ENCODE data around the gene XPR1. TPM values are rescaled to one million over a fixed set of nuclear protein-coding genes. Genes with fewer than 3 reads are reported as not detected.
"Not testable (repeated sequence)": the region's sequence is repeated elsewhere in the genome, so short reads cannot be mapped to it uniquely, and the experiment has no call there.

Gene XPR1
- total RNA-seq, 1 donor from 2014 or later = 24.7 TPM

DNA sequence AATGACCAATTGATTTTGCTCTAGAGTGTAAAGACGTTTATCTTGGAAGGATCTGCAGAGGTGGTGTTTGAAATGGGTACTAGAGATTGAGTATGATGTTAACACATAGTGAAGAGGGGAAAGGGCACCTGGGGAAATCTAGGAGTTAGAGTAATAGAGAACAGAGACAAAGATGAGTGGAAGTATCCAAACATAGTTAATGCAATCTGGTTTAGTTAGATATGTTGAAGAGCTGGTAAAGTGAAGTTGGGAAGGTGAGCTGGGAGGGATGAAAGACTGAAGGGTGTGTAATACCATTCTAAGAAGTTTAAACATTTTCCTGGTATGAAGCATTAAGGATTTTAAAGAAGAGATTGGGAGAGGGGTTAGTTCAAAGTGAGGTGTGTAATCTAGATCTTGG, 11.0 kb downstream of the XPR1 start:
- Mint-ChIP-seq H3K27me3 (no peaks in the 10 kb centered on the region), H3K36me3 (ENCODE audit: low read depth) (peaks cover 2% of the 10 kb centered on the region), H3K27ac (no peak overlapping the region), H3K4me3 (no peak overlapping the region), H3K9me3 (no peaks in the 10 kb centered on the region), H3K4me1 (peaks cover 10% of the 10 kb centered on the region)
- intact Hi-C loops (cut with micrococcal nuclease) = no loop called here
- DNase-seq = no peak

- intact Hi-C loops (cut with micrococcal nuclease) = no loop called here
- no peak for DNase-seq
- Mint-ChIP-seq H3K27ac (no peak overlapping the region), H3K36me3 (ENCODE audit: low read depth) (peaks cover 2% of the 10 kb centered on the region), H3K9me3 (no peaks in the 10 kb centered on the region), H3K27me3 (no peaks in the 10 kb centered on the region), H3K4me1 (peaks cover 10% of the 10 kb centered on the region), H3K4me3 (no peak overlapping the region)
Measured at GRCh38 chr1:180643693-180644092, 11.9 kb downstream of the XPR1 start.

- H3K9me3 Mint-ChIP-seq = no peaks in the 10 kb centered on the region
- H3K27ac Mint-ChIP-seq = no peak overlapping the region
- no peaks in the 10 kb centered on the region for H3K27me3 Mint-ChIP-seq
- peaks cover 2% of the 10 kb centered on the region for H3K36me3 Mint-ChIP-seq (ENCODE audit: low read depth)
- H3K4me1 Mint-ChIP-seq = peaks cover 10% of the 10 kb centered on the region
- no peak overlapping the region for H3K4me3 Mint-ChIP-seq
- intact Hi-C loops (cut with micrococcal nuclease) = no loop called here
- no peak for DNase-seq
Measured at GRCh38 chr1:180644526-180645192, 12.8 kb downstream of the XPR1 start.

DNA sequence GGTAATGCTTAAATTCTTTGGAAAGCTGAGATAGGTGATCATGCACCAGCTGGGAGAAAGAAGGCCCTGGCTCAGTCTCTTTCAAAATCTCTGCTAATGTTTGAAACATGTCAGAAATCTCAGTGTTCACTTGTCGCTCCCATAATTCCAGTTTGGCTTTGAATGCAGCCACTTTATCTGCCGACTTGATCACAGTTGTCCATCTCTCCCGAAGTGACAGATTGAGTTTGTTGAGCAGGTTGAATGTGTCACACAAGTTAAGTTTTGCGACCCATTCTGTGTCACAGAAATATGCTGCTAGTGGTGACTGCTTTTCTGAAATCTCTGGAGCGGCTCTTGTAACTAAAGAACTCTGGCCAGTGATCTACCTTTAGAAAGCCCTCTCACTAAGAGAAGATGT, 13.4 kb downstream of the XPR1 start:
- H3K27me3 Mint-ChIP-seq; H3K4me3 Mint-ChIP-seq; DNase-seq; H3K9me3 Mint-ChIP-seq; intact Hi-C loops (cut with micrococcal nuclease); H3K27ac Mint-ChIP-seq; H3K4me1 Mint-ChIP-seq; H3K36me3 Mint-ChIP-seq (ENCODE audit: low read depth): not testable (repeated sequence)

DNA sequence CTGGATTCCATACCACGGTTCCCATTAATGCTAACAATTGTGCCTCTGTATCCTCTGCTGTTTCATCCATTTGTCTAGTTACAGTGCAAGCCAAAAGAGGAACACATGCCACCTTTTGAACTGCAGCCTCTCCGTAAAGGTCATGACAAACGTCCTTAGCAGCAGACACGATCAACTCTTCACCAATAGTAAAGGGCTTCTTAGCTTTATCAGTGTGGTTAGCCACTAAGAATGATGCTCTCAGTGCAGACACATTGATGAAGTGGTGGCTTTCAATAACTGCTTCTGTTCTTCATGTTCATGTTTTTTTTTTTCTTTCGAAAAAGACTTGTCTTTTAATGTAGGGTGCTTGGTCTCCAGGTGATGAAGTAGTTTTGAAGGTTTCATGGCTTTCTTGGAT, 14.3 kb downstream of the XPR1 start:
- H3K36me3 Mint-ChIP-seq (ENCODE audit: low read depth) = peaks cover 2% of the 10 kb centered on the region
- peaks cover 10% of the 10 kb centered on the region for H3K4me1 Mint-ChIP-seq
- no peaks in the 10 kb centered on the region for H3K27me3 Mint-ChIP-seq
- no peak overlapping the region for H3K27ac Mint-ChIP-seq
- no peaks in the 10 kb centered on the region for H3K9me3 Mint-ChIP-seq
- intact Hi-C loops (cut with micrococcal nuclease) = no loop called here
- H3K4me3 Mint-ChIP-seq = no peak overlapping the region
- no peak for DNase-seq

GRCh38 chr1:180646547-180646946, 14.7 kb downstream of the XPR1 start:
- DNase-seq = no peak
- H3K9me3 Mint-ChIP-seq = no peaks in the 10 kb centered on the region
- no peak overlapping the region for H3K27ac Mint-ChIP-seq
- no peak overlapping the region for H3K4me3 Mint-ChIP-seq
- H3K4me1 Mint-ChIP-seq = peaks cover 10% of the 10 kb centered on the region
- peaks cover 2% of the 10 kb centered on the region for H3K36me3 Mint-ChIP-seq (ENCODE audit: low read depth)
- intact Hi-C loops (cut with micrococcal nuclease) = no loop called here
- no peaks in the 10 kb centered on the region for H3K27me3 Mint-ChIP-seq

- intact Hi-C loops (cut with micrococcal nuclease) = no loop called here
- no peaks in the 10 kb centered on the region for H3K4me1 Mint-ChIP-seq
- no peak overlapping the region for H3K4me3 Mint-ChIP-seq
- no peak overlapping the region for H3K27ac Mint-ChIP-seq
- DNase-seq = no peak
- H3K27me3 Mint-ChIP-seq = no peaks in the 10 kb centered on the region
- H3K9me3 Mint-ChIP-seq = peaks cover 16% of the 10 kb centered on the region
- H3K36me3 Mint-ChIP-seq (ENCODE audit: low read depth) = peaks cover 4% of the 10 kb centered on the region
Measured at GRCh38 chr1:180652792-180653191, 21.0 kb downstream of the XPR1 start.

GRCh38 chr1:180662709-180663108, 30.9 kb downstream of the XPR1 start:
- intact Hi-C loops (cut with micrococcal nuclease) = no loop called here
- peaks cover 52% of the 10 kb centered on the region for H3K36me3 Mint-ChIP-seq (ENCODE audit: low read depth)
- no peaks in the 10 kb centered on the region for H3K4me1 Mint-ChIP-seq
- H3K27me3 Mint-ChIP-seq = no peaks in the 10 kb centered on the region
- H3K27ac Mint-ChIP-seq = no peak overlapping the region
- peaks cover 33% of the 10 kb centered on the region for H3K9me3 Mint-ChIP-seq
- H3K4me3 Mint-ChIP-seq = no peak overlapping the region
- DNase-seq = no peak

GRCh38 chr1:180670681-180671080, 38.9 kb downstream of the XPR1 start:
- Mint-ChIP-seq H3K27ac (no peak overlapping the region), H3K27me3 (no peaks in the 10 kb centered on the region), H3K9me3 (peaks cover 13% of the 10 kb centered on the region), H3K4me1 (peaks cover 13% of the 10 kb centered on the region), H3K36me3 (ENCODE audit: low read depth) (peaks cover 33% of the 10 kb centered on the region), H3K4me3 (no peak overlapping the region)
- intact Hi-C loops (cut with micrococcal nuclease) = no loop called here
- DNase-seq = no peak

DNA sequence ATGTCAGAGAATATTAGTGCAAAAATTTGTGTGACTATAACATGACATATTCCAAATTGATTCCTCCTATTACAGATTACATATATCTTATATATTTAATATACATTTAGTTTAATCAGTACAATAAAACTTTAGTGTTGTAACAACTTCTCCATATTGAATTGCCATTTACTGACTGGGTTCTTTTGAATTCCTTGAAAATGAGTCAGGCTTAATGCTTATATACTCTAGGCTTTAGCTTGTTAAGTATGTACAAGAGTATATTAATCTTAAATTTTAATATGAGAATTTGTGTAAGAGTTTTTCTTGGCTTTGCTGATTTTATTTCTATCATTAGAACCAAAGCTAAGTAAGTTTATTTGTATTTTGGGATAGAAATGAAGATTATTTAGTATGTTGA, 40.3 kb downstream of the XPR1 start:
- DNase-seq = no peak
- Mint-ChIP-seq H3K4me3 (no peak overlapping the region), H3K27me3 (no peaks in the 10 kb centered on the region), H3K36me3 (ENCODE audit: low read depth) (peaks cover 29% of the 10 kb centered on the region), H3K27ac (no peak overlapping the region), H3K9me3 (peaks cover 11% of the 10 kb centered on the region), H3K4me1 (peaks cover 13% of the 10 kb centered on the region)
- intact Hi-C loops (cut with micrococcal nuclease) = no loop called here

DNA sequence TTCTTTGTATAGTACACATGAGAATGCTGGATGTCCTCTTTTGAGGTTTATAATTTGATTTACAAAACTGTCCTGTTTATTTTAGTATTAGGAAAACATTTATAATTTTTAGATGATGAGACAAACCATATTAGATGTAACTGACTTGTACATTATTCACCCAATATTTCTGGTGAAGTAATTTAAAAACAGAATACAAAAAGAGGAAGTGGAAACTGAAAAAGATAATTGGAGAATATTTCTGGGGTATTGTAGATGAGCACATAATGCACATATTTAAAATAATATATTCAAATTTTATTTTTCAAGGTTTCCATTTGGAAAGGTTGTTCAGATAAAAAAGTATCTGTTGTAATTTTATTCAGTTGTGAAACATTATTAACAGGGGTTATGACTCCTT, 40.7 kb downstream of the XPR1 start:
- H3K4me1 Mint-ChIP-seq = peaks cover 13% of the 10 kb centered on the region
- H3K36me3 Mint-ChIP-seq (ENCODE audit: low read depth) = peaks cover 25% of the 10 kb centered on the region
- no peak for DNase-seq
- no peak overlapping the region for H3K27ac Mint-ChIP-seq
- peaks cover 7% of the 10 kb centered on the region for H3K9me3 Mint-ChIP-seq
- H3K4me3 Mint-ChIP-seq = no peak overlapping the region
- H3K27me3 Mint-ChIP-seq = no peaks in the 10 kb centered on the region
- intact Hi-C loops (cut with micrococcal nuclease) = no loop called here

- peaks cover 10% of the 10 kb centered on the region for H3K4me1 Mint-ChIP-seq
- H3K9me3 Mint-ChIP-seq = peaks cover 7% of the 10 kb centered on the region
- H3K4me3 Mint-ChIP-seq = no peak overlapping the region
- H3K27me3 Mint-ChIP-seq = no peaks in the 10 kb centered on the region
- DNase-seq = no peak
- no peak overlapping the region for H3K27ac Mint-ChIP-seq
- intact Hi-C loops (cut with micrococcal nuclease) = no loop called here
- H3K36me3 Mint-ChIP-seq (ENCODE audit: low read depth) = peaks cover 17% of the 10 kb centered on the region
Measured at GRCh38 chr1:180674603-180675530, 43.0 kb downstream of the XPR1 start.

GRCh38 chr1:180675586-180675985, 43.8 kb downstream of the XPR1 start:
- Mint-ChIP-seq H3K27me3 (no peaks in the 10 kb centered on the region), H3K4me3 (no peak overlapping the region), H3K4me1 (peaks cover 7% of the 10 kb centered on the region), H3K36me3 (ENCODE audit: low read depth) (peaks cover 15% of the 10 kb centered on the region), H3K27ac (no peak overlapping the region), H3K9me3 (peaks cover 6% of the 10 kb centered on the region)
- intact Hi-C loops (cut with micrococcal nuclease) = no loop called here
- DNase-seq = no peak

- H3K36me3 Mint-ChIP-seq (ENCODE audit: low read depth) = peaks cover 20% of the 10 kb centered on the region
- peaks cover 4% of the 10 kb centered on the region for H3K9me3 Mint-ChIP-seq
- no peaks in the 10 kb centered on the region for H3K27me3 Mint-ChIP-seq
- no peak overlapping the region for H3K4me3 Mint-ChIP-seq
- no peak for DNase-seq
- no peaks in the 10 kb centered on the region for H3K4me1 Mint-ChIP-seq
- no peak overlapping the region for H3K27ac Mint-ChIP-seq
- intact Hi-C loops (cut with micrococcal nuclease) = no loop called here
Measured at GRCh38 chr1:180680558-180681144, 48.8 kb downstream of the XPR1 start.
